ENCODE results near the gene FAM193B.

GRCh38 chr5:177539411-177539810 is 15.0 kb downstream of the FAM193B start:
- no peak for TF ChIP-seq ZNF274 (IDR thresholded peaks at IDR 0.05; ENCODE audit: borderline replicate concordance, low read depth, low read length)
- TF ChIP-seq KAT8 (IDR thresholded peaks at IDR 0.05; ENCODE audit: low read depth) = no peak

All from K562 (cell line).